SK-N-SH treated with all-trans-retinoic acid at 6 μM for 48 hours (cell line): ENCODE results near the gene PDE1C.

Source experiments
- ESRRG ChIP-seq: fragments of 250-450 bp; sonication (Bioruptor Pico); IDR thresholded peaks from 2 replicates; pipeline ENCODE4 v1.6.1; 2021; ENCODE audit warnings: mild to moderate bottlenecking
- TOX ChIP-seq: fragments of 250-450 bp; sonication (Bioruptor Pico); IDR thresholded peaks from 2 replicates; pipeline ENCODE4 v1.8.0; 2021; ENCODE audit warnings: mild to moderate bottlenecking, moderate library complexity, borderline replicate concordance
- ZFP3 ChIP-seq: fragments of 250-450 bp; sonication (Bioruptor Pico); IDR thresholded peaks from 2 replicates; pipeline ENCODE4 v1.5.0; 2020; ENCODE audit warnings: mild to moderate bottlenecking, moderate library complexity
- ZFP30 ChIP-seq: fragments of 450-650 bp; formaldehyde crosslinking; IDR thresholded peaks from 2 replicates; pipeline ENCODE4 v1.5.0; 2022; ENCODE audit warnings: mild to moderate bottlenecking, moderate library complexity

GRCh38 chr7:32023376-32023775 is 46.8 kb downstream of the PDE1C start:
- TF ChIP-seq ZFP30 (CRISPR knock-in tag) (no peak), ESRRG (no peak), ZFP3 (CRISPR knock-in tag) (no peak), TOX (CRISPR knock-in tag) (no peak)
